ENCODE results near the gene KCNQ2. TPM values are rescaled to one million over a fixed set of nuclear protein-coding genes. Genes with fewer than 3 reads are reported as not detected.

Gene KCNQ2
- total RNA-seq, 1 donor from 2014 or later = 0.89 TPM

DNA sequence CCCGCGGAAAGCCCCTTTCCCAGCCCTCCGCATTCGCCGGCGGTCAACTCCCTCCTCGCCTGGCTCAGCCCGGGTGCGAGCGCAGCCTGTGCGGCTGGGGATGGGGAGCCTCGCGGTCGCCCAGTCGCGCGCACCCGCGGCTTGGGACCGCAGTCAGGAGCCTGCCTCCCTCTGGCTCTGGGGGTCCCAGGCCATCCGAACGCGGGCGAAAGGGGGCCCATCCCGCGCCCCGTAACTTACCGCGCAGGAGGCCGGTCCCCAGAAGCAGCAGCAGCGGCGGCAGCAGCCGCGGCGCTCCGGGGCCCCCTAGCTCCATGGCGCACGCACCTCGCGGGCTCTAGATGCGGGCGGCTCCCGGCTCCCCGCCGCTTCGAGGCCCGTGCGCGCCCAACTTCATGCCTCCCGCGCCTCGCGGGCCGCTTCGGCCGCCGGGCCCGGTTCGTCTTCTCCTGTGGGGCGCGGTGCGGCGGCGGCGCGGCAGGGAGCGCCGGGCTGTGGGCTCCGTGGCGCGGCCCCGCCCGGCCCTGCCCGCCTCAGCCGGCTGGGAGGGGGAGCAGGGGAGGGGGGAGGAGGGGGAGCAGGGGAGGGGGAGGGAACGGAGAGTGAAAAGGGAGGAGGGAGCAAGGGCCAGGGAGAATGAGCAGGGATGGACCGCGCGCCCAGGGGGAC lies 111.5 kb downstream of the KCNQ2 start, which contains the start of gene CHRNA4:
Gene CHRNA4, minus strand, starts transcription at position 500 of the 669 bp plus-strand sequence. Its CDS starts 184 bp downstream, at position 316.
- intact Hi-C loops (cut with DNase I) = no loop called here
- DNase-seq (peak; percentile 37), ATAC-seq (ENCODE audit: poor library complexity) (no peak)

DNA sequence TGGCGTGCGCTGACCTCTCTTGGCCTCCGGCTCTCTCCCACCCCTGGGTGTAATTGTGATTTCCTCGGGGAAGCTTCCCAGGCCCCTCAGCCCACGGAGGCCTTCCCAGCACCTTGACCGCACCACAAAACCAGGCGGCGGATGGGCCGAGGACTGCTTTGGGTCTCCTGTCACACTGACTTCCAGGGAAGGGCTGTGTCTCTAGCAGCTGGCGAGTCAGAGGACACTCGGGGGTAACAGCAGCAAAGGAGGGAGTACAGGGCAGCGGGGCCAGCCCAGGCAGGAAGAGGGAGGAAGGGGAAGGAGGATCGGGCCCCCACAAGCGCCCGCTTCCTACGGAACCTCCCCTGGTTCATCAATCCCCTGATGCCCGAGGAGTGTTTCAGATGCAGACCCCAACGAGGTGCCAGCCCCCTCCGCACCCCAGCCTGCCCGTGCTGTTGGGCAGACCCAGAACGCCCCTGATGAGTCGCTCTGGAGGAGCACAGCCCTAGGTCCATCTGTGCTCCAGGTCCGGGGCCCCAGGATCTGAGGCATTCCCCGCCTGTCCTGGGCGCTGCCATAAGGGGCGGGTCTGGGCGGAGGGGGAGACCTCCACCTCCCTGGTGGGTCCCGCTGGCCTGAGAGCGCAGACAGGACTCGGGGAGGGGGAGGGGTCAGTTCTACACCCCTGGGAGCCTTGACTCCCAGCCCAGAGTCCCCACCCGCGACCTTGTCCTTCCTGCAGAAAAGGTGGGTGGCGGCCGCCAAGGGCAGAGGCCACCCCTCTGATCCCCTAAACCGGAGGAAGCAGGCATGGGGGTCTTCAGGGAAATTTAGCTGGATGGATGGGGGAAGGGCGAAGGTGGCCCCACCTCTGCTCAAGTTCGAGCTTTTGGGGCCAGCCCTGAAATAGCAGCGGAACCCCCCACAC lies 112.3 kb downstream of the KCNQ2 start:
- DNase-seq (peak; percentile 29), ATAC-seq (ENCODE audit: poor library complexity) (no peak)
- intact Hi-C loops (cut with DNase I) = no loop called here

DNA sequence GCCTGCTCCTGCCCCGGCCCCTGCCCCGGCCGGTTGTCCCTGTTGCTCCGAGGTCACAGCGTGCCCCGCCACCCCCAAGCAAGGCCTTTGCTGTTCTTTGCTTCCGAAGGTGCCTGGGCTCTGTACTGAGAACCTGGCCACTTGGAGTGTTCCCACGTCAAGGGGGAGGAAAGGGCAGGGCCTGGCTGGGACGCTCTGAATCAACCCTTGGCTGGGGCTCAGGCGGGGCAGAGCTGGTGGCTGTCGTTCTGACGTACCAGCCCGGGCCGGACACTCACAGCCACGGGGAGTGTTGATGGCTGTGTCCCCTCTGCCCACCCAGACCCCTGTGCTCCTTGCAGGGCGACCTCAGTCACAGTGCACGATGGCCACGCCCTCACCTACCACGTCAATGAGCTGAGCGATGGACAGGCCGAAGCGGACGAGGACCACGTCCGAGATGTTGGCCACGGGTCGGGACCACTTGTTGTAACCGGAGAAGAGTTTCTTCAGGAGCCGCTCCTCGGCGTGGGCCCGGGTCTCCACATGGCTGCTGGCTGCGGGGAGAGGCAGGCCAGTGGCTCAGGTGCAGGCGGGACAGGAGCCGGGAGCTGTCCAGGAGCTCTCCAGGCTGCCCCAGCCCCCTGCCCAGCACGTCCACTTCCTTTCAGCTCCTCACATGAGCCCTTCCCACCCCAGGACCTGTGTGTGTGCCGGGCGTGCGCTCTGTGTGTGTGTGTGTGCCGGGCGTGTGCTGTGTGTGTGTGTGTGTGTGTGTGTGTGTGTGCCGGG lies 113.1 kb downstream of the KCNQ2 start:
- intact Hi-C loops (cut with DNase I) = no loop called here
- DNase-seq (no peak), ATAC-seq (ENCODE audit: poor library complexity) (peak; percentile 24)

DNA sequence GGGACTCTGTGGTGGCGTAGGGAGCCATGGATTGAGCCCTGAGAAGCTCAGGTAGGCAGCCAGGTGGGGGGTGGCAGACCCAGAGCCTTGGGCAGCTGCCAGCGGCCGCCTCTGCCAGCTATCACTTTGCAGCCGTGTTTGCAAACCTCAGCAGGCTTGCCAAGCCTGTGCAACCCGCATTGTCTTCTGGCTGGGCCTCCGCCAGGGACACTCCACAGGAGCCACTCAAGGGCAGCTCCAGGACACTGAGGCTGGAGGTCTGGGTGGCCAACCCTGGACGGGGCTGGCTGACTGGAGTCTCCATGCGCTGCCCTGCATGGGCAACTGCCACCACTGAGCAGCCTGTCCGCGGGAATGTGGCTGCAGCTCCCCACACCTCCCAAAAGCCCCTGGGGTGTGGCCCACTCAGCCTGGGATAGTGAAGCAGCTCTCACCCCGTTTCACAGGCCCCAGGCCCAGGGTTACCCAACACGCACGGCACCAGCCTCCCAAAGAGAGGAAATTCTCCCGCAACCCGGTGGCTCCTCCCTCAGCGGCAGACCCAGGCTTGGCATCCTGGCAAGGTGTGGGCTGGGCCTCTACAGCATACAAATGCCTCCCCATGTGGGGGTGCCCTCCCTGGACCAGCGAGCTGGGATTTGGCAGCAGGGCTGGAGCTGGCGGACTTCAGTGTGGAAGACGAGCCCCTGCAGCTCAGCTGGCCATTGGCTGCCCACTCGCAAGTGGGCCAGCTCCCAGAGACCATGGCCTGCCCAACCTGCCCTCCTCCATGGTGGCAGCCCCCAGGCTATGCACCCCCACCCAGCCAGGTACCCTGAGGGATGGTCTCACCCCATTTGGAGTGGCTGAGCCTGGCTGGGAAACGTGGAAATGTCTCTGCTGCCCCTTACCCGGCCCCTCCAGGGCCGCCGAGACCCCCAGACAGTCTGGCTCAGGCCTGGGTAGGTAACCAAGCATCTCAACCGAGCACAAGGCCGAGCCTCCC lies 114.2 kb downstream of the KCNQ2 start:
- DNase-seq (peak; percentile 90), ATAC-seq (ENCODE audit: poor library complexity) (peak; percentile 92)
- intact Hi-C loops (cut with DNase I) = no loop called here

DNA sequence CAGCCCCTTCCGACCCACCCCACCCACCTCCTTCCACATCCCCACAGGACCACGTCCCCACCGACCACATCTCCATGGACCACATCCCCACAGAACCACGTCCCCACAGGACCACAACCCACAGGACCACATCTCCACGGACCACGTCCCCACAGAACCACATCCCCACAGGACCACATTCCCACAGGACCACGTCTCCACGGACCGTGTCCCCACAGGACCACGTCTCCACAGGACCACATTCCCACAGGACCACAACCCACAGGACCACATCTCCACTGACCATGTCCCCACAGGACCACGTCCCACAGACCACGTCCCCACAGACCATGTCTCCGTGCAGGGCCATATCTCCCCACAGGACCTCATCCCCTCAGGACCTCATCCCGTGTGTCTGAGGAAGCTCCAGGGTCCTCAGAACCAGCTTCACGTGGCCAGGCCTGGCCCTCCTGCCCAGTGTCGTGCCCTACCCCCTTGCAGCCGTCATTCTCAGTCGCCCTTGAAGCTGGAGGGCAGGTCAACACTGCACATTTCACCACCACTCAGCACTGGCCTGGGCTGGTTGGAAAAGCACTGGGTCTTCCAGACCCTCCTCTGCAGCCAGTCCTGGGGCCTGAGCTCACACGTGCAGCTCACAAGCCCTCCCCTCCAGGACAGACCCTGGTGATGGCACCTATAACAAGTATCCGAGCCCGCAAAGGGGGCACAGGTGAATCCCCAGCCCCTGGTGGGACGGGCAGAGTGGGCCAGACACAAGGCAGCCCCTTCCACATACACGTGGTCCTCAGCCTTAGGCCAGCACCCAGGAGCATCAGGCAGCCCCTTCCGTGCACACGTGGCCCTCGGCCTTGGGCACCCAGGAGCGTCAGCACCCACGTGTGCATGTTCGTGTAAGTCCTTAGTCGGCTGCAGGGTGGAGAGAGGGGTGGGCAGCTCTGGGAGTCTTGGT lies 115.2 kb downstream of the KCNQ2 start:
- peak; percentile 64 for ATAC-seq (ENCODE audit: poor library complexity)
- intact Hi-C loops (cut with DNase I) = no loop called here
- DNase-seq = no peak

DNA sequence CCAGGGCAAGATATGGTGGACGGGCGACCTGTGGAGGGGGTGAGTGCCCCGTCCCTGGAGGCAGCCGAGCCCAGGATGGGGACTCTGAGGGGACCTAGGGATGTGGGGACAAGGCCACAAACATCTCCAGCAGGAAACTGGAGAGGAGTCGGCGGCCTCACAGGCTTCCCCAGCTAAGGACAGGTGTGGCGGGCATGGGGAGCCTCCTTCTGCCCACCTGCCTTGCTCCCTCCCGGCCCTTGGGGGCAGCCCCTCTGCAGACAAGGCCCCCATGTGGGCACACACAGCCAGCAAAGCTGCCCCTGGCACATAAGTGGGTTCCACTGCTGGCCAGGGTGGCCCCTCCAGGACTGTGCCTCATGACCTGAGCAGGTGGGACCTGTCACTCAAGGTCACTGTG lies 115.9 kb downstream of the KCNQ2 start:
- ATAC-seq (ENCODE audit: poor library complexity) = no peak
- intact Hi-C loops (cut with DNase I) = no loop called here
- DNase-seq = no peak

DNA sequence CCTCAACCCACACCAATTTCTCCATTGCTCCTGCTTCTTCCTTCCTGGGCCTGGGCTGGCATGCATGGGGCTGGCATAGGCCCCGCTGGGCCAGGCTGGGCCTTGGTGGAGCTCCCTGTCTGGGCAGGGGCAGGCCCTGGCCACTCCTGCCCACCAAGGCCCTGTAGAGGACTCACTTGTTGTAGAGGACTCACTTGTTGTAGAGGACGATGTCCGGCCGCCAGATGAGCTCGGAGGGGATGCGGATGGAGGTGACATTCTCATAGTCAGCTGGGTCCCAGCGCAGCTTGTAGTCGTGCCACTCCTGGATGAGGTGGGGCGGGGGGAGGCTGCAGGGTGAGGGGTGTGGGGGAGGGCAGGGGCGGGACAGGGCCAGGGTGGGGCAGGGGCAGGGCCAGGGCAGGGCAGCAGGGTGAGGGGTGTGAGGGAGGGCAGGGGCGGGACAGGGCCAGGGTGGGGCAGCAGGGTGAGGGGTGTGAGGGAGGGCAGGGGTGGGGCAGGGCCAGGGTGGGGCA lies 116.6 kb downstream of the KCNQ2 start:
- intact Hi-C loops (cut with DNase I) = no loop called here
- DNase-seq (no peak), ATAC-seq (ENCODE audit: poor library complexity) (no peak)

DNA sequence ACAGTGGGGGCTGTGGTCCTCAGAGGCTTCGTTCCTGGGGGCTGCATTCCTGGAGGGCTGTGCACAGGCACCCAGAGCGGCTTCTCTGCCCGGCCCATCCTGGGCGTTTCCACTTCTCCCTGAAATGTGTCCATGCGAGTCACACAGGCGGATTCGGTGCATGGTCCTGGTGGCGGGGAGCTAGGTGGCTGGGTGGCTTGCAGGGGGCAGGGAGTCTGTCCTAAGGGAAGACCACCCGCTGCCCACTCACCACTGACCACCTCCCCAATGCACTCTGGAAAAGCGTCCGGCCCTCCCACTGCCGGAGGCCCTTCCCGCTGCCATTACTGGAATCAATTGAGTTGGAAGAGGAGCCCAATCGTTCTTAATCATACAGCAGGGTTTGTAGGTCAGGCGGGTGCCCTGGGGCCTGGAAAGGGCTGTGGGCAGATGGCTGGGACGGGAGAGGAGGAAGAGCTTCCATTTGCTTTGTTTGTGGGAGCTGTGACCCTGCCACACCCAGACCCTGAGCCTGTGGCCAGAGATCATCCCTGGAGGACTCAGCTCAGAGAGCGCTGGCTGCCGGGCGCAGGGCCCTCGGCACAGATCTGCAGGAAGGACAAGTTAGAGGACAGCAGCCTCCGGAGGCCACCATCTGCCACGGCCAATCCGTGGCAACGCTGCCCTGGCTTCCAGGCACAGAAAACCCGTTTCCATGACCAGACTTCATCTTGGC lies 117.7 kb downstream of the KCNQ2 start:
- intact Hi-C loops (cut with DNase I) = no loop called here
- DNase-seq (no peak), ATAC-seq (ENCODE audit: poor library complexity) (no peak)

DNA sequence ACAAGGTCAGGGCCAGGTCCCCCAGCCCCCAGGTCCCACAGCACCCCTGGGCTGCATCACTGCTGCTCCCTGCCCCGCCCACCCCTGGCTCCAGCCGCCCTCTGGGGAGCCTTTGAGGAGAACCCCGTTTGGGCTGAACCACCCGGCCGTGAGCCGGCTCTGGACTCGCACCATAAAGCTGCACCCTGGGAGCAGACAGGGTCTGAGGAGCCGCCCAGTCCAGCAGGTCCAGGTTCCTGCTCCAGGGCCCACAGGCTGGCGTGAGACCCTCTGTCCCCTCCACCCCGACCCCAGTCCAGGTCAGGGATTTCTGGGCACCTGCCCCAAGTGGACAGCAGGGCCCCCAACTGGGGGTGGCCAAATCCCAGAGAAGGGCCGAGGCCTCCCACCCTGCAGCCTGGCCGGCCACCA lies 119.6 kb downstream of the KCNQ2 start:
- ATAC-seq (ENCODE audit: poor library complexity) = no peak
- no peak for DNase-seq
- intact Hi-C loops (cut with DNase I) = no loop called here

DNA sequence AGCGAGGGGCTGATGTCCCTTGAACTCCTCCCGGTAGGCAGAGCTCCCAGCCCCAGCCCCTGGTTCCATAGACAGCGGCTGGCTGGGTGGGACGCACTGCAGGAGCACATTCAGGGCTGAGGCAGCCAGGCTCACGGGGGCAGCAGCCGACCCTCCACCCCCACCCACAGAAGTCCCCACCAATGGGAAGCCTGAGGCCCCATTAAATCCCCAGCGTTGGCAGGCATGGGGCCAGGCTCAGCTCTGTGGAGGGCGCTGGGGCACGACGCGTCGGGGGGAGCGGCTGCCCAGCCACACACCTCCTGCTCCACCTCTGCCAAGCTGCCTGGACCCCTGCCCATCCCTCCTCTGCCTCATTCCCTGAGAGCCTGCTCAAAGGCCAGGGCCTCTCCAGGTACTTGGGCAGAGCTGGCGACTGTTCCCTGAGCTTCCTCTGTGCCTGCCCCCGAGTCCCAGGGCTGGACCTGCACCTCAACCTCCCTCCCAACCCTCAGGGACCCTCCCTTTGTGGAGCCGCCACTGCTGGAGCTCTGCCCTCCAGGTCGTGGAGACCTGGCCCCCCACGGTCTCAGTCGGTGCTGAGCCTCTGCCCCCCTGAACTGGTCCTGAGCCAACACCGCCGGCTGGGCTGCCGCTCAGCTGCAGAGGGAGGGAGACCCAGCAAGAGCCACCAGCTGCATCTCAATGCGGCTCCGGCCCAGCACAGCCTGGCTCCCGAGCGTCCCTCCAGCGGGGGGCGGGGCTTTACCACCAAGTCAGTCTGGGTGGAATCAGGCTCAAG lies 120.5 kb downstream of the KCNQ2 start:
- intact Hi-C loops (cut with DNase I) = no loop called here
- ATAC-seq (ENCODE audit: poor library complexity) = peak; percentile 83
- peak; percentile 82 for DNase-seq

DNA sequence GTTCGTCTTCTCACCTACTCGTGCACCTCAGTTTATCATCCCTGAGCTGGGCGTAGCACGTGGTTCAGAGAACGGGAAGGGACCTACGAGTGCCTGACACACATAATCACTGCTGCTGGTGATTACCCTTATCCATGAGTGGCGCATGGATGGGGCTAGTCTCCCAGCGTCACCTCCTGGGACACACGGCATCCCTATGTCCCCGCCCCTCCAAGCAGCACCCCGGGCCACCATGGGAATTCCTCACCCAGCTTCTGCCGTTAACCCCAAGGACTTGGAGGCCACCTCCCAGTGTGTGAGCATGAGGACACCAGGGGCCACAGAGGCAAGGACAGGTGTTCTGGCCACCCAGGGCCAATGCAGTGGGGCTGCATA lies 121.1 kb downstream of the KCNQ2 start:
- ATAC-seq (ENCODE audit: poor library complexity) (no peak), DNase-seq (no peak)
- intact Hi-C loops (cut with DNase I) = no loop called here

DNA sequence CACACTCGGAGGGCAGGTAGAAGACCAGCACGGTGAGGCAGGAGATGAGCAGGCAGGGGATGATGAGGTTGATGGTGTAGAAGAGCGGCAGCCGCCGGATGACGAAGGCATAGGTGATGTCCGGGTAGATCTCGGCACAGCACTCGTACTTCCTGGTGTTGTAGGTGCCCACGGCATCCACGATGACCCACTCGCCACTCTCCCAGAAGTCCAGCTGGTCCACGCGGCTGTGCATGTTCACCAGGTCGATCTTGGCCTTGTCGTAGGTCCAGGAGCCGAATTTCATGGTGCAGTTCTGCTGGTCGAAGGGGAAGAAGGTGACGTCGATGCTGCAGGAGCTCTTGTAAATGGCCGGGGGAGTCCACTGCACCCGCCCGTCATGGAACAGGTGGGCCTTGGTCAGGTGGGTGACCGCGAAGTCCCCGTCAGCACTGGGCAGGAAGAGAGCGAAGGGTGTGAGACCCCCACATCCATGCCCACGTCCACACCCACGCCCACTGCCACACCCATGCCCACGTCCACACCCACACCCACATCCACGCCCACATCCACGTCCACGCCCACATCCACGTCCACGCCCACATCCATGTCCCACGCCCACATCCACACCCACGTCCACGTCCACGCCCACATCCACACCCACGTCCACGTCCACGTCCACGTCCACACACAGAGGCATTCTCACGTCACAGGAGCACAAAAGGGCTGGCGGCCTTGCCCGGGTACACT lies 121.7 kb downstream of the KCNQ2 start:
- intact Hi-C loops (cut with DNase I) = no loop called here

More for the DNA sequence above, 121.7 kb downstream of the KCNQ2 start:
- ATAC-seq (ENCODE audit: poor library complexity) (no peak), DNase-seq (no peak)

Measured in Right ventricle myocardium superior (tissue), 1 donor.